Measurements from ENCODE around the gene ETFBKMT.
"Not testable (repeated sequence)": the region's sequence is repeated elsewhere in the genome, so short reads cannot be mapped to it uniquely, and the experiment has no call there.

Gene ETFBKMT

DNA sequence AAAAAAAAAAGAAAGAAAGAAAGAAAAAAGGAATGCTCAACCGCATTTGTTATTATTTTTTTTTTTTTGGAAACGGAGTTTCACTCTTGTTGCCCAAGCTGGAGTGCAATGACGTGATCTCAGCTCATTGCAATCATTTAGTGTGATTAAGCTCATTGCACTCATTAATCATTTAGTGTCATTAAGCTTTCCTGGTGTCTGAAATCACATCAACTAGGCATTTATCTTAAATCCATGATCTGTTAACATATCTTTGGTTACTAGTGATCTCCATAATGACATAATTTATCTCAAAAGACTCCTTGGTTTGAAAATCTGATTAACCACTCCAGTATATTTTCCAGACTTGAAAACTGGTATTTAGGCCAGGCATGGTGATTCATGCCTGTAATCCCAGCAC is 26.3 kb downstream of the ETFBKMT start:
- Histone ChIP-seq H3K9me3 (peaks cover 48% of the 10 kb centered on the region), H3K4me3 (no peak overlapping the region), H3K4me1 (peaks cover 17% of the 10 kb centered on the region), H3K27ac (no peak overlapping the region), H3K9ac (no peak overlapping the region), H3K27me3 (no peaks in the 10 kb centered on the region), H3K36me3 (peaks cover 51% of the 10 kb centered on the region), H4K20me1 (no peaks in the 10 kb centered on the region), H3K4me2 (peak overlapping the region; percentile 75; the same call in 1 of the 2 replicates)
- TF ChIP-seq Cebpa-rat (IDR thresholded peaks at IDR 0.05): no peak

DNA sequence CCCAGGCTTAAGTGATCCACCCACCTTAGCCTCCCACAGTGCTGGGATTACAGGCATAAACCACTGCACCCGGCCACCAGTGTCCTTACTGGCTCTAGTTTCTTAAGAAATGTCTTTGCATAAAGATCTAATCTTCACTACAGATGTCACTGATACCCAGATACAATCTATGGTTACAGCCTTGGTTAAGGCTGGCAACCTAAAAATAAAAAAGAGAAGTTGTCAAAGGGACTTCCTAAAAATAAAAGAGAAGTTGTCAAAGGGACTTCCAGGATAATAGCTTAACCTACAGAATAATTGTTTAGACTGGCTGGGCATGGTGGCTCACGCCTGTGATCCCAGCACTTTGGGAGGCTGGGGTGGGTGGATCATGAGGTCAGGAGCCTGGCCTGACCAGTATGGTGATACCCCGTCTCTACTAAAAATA is 27.6 kb downstream of the ETFBKMT start:
- H3K4me2 ChIP-seq: peak overlapping the region; percentile 75
- TF ChIP-seq Cebpa-rat (IDR thresholded peaks at IDR 0.05): no peak
- peaks cover 51% of the 10 kb centered on the region for H3K36me3 ChIP-seq
- no peak overlapping the region for H3K4me3 ChIP-seq
- H3K27ac ChIP-seq: peak overlapping the region; percentile 71
- peaks cover 48% of the 10 kb centered on the region for H3K9me3 ChIP-seq
- no peaks in the 10 kb centered on the region for H4K20me1 ChIP-seq
- H3K27me3 ChIP-seq: no peaks in the 10 kb centered on the region
- peak overlapping the region; percentile 53; the same call in 1 of the 2 replicates for H3K9ac ChIP-seq
- H3K4me1 ChIP-seq: peaks cover 17% of the 10 kb centered on the region

DNA sequence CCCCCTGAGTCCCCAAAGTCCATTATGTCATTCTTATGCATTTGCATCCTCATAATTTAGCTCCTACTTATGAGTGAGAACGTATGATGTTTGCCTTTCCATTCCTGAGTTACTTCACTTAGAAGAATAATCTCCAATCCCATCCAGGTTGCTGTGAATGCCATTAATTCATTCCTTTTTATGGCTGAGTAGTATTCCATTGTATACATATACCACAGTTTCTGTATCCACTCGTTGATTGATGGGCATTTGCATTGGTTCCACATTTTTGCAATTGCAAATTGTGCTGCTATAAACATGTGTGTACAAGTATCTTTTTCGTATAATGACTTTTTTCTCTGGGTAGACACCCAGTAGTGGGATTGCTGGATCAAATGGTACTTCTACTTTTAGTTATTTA is 30.4 kb downstream of the ETFBKMT start:
- peaks cover 17% of the 10 kb centered on the region for H3K4me1 ChIP-seq
- H4K20me1 ChIP-seq, H3K4me2 ChIP-seq, H3K27ac ChIP-seq, H3K4me3 ChIP-seq, H3K9ac ChIP-seq, H3K27me3 ChIP-seq: not testable (repeated sequence)
- H3K9me3 ChIP-seq: peaks cover 22% of the 10 kb centered on the region
- peaks cover 43% of the 10 kb centered on the region for H3K36me3 ChIP-seq

DNA sequence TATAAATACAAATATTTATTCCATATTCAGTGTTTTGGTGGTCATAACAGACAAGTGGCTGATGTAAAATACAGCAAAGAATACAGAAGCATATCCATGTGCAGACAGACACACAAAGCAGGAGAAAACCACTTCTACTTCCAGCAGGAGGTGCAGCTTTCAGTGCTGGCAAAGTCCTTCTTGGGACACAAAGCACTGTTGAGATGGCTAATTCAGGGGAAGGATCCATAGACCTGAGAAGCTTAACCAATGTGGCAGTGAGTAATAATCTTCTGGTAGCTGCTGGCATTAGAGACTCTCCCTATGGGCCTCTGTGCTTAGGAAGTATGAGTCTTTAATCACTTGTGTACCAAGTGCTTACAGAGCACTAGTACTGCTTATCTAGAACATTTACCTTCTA is 42.6 kb downstream of the ETFBKMT start:
- Histone ChIP-seq H3K4me2 (no peak overlapping the region), H3K9ac (no peak overlapping the region), H3K27ac (no peak overlapping the region), H3K27me3 (no peaks in the 10 kb centered on the region), H3K4me3 (no peak overlapping the region), H3K9me3 (peaks cover 6% of the 10 kb centered on the region), H4K20me1 (no peaks in the 10 kb centered on the region), H3K4me1 (no peaks in the 10 kb centered on the region), H3K36me3 (peaks cover 20% of the 10 kb centered on the region)
- TF ChIP-seq Cebpa-rat (IDR thresholded peaks at IDR 0.05): no peak

DNA sequence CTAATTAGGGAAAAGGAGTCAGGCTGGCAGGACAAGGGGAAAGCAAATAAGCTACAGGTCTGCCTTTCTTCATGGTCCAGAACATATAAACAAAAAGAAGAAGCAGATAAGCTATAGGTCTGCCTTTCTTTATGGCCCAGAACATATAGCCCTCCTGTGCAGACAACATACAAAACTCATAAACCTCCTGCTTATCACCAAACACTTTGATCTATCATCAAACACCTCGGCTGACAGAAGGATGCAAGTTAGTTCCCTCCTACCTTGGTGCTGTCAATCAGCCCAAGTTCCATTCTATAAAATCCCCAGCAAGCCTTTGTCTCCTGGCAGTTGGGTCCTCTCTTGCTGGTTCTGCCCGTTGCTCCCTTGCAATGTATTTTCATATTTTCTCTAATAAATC is 46.1 kb downstream of the ETFBKMT start:
- H3K9ac ChIP-seq: no peak overlapping the region
- no peaks in the 10 kb centered on the region for H3K27me3 ChIP-seq
- H4K20me1 ChIP-seq: no peaks in the 10 kb centered on the region
- H3K27ac ChIP-seq: no peak overlapping the region
- no peak overlapping the region for H3K4me2 ChIP-seq
- H3K36me3 ChIP-seq: peaks cover 28% of the 10 kb centered on the region
- no peaks in the 10 kb centered on the region for H3K4me1 ChIP-seq
- peaks cover 33% of the 10 kb centered on the region for H3K9me3 ChIP-seq
- H3K4me3 ChIP-seq: no peak overlapping the region
- no peak for TF ChIP-seq Cebpa-rat (IDR thresholded peaks at IDR 0.05)

GRCh38 chr12:31708118-31708517 is 48.6 kb downstream of the ETFBKMT start:
- not testable (repeated sequence) for H3K4me2 ChIP-seq, H3K27me3 ChIP-seq

GRCh38 chr12:31710021-31710818 is 50.7 kb downstream of the ETFBKMT start:
- Histone ChIP-seq H3K27ac (no peak overlapping the region), H3K36me3 (peaks cover 37% of the 10 kb centered on the region), H3K9me3 (peaks cover 43% of the 10 kb centered on the region), H3K4me2 (no peak overlapping the region), H3K27me3 (no peaks in the 10 kb centered on the region), H3K4me3 (no peak overlapping the region), H4K20me1 (no peaks in the 10 kb centered on the region), H3K4me1 (no peaks in the 10 kb centered on the region), H3K9ac (no peak overlapping the region)
- TF ChIP-seq Cebpa-rat (IDR thresholded peaks at IDR 0.05): no peak

More at GRCh38 chr12:31708118-31708517, 48.6 kb downstream of the ETFBKMT start:
- not testable (repeated sequence) for H3K4me1 ChIP-seq, H4K20me1 ChIP-seq, H3K9ac ChIP-seq, H3K4me3 ChIP-seq, H3K27ac ChIP-seq
- Histone ChIP-seq H3K9me3 (peaks cover 43% of the 10 kb centered on the region), H3K36me3 (peaks cover 28% of the 10 kb centered on the region)

DNA sequence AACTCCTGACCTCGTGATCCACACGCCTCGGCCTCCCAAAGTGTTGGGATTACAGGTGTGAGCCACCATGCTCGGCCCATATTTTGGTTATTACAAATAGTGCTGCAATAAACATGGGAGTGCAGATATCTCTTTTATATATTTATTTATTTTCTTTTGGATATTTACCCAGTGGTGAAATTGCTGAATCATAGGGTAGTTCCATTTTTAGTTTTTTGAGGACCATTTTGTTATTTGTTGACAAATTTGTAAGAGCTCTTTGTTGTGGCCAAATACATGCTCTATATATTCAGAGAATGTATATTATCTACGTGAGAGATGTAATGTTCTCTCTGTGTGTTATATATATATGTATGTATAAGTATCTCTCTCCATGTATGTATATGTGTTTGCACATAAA is 53.4 kb downstream of the ETFBKMT start:
- Histone ChIP-seq H4K20me1 (no peaks in the 10 kb centered on the region), H3K9ac (no peak overlapping the region), H3K27me3 (no peaks in the 10 kb centered on the region), H3K27ac (no peak overlapping the region), H3K4me3 (no peak overlapping the region), H3K36me3 (peaks cover 27% of the 10 kb centered on the region), H3K9me3 (peaks cover 40% of the 10 kb centered on the region), H3K4me1 (no peaks in the 10 kb centered on the region), H3K4me2 (no peak overlapping the region)
- no peak for TF ChIP-seq Cebpa-rat (IDR thresholded peaks at IDR 0.05)

- Histone ChIP-seq H3K9me3 (peaks cover 35% of the 10 kb centered on the region), H4K20me1 (no peaks in the 10 kb centered on the region), H3K4me2 (no peak overlapping the region), H3K27ac (no peak overlapping the region), H3K4me3 (no peak overlapping the region), H3K4me1 (no peaks in the 10 kb centered on the region), H3K9ac (no peak overlapping the region), H3K27me3 (no peaks in the 10 kb centered on the region), H3K36me3 (peaks cover 25% of the 10 kb centered on the region)
- TF ChIP-seq Cebpa-rat (IDR thresholded peaks at IDR 0.05): no peak
Observed at GRCh38 chr12:31714406-31715271, 55.2 kb downstream of the ETFBKMT start.

- Histone ChIP-seq H3K4me1 (no peaks in the 10 kb centered on the region), H3K27me3 (no peaks in the 10 kb centered on the region), H3K9ac (no peak overlapping the region), H3K9me3 (peaks cover 39% of the 10 kb centered on the region), H3K4me3 (no peak overlapping the region), H3K4me2 (no peak overlapping the region), H3K36me3 (peaks cover 28% of the 10 kb centered on the region), H4K20me1 (no peaks in the 10 kb centered on the region), H3K27ac (no peak overlapping the region)
- TF ChIP-seq Cebpa-rat (IDR thresholded peaks at IDR 0.05): no peak
Observed at GRCh38 chr12:31715283-31715825, 55.9 kb downstream of the ETFBKMT start.

- Histone ChIP-seq H3K9me3 (peaks cover 50% of the 10 kb centered on the region), H3K36me3 (peaks cover 29% of the 10 kb centered on the region)
- not testable (repeated sequence) for H3K9ac ChIP-seq, H3K4me3 ChIP-seq, H4K20me1 ChIP-seq, H3K4me1 ChIP-seq, H3K27ac ChIP-seq, H3K27me3 ChIP-seq, H3K4me2 ChIP-seq
Observed at GRCh38 chr12:31716998-31717397, 57.5 kb downstream of the ETFBKMT start.

DNA sequence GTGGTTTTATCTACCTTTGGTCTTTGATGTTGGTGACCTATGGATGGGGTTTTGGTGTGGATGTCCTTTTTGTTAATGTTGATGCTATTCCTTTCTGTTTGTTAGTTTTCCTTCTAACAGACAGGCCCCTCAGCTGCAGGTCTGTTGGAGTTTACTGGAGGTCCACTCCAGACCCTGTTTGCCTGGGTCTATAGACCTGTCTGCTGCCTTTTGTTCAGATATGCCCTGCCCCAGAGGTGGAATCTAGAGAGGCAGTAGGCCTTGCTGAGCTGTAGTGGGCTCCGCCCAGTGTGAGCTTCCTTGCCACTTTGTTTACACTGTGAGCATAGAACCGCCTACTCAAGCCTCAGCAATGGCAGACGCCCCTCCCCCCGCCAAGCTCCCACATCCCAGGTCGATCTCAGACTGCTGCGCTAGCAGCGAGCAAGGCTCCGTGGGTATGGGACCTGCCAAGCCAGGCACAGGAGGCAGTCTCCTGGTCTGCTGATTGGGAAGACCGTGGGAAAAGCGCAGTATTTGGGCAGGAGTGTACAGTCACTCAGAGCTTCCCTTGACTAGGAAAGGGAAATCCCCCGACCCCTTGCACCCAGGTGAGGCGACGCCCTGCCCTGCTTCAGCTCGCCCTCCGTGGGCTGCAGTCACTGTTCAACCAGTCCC is 59.2 kb downstream of the ETFBKMT start:
- Histone ChIP-seq H3K4me1 (peaks cover 15% of the 10 kb centered on the region), H3K27me3 (0 out of 2 replicates have a peak, but pooled peaks cover 14% of the 10 kb centered on the region), H3K36me3 (peaks cover 26% of the 10 kb centered on the region), H3K9me3 (peaks cover 41% of the 10 kb centered on the region), H4K20me1 (peaks cover 23% of the 10 kb centered on the region)
- not testable (repeated sequence) for H3K9ac ChIP-seq, H3K27ac ChIP-seq, H3K4me2 ChIP-seq, H3K4me3 ChIP-seq
